Suprapubic skin (tissue), 4 donors: ENCODE results near the gene ACO2. TPM values are rescaled to one million over a fixed set of nuclear protein-coding genes. Genes with fewer than 3 reads are reported as not detected.

Experiments used
- DNase-seq, 2 donors: peaks; one replicate each; pipeline ENCODE4 v3.0.0-alpha.2; 2019; ENCODE audit warnings: low spot score in 2 of 2
- H3K27ac ChIP-seq: fragments of 200-600 bp; sonication (generic); one replicate; pipeline ENCODE4 v1.5.1; 2019
- H3K27me3 ChIP-seq: fragments of 200-600 bp; sonication (generic); one replicate; pipeline ENCODE4 v1.5.1; 2019
- H3K36me3 ChIP-seq: fragments of 200-600 bp; sonication (generic); one replicate; pipeline ENCODE4 v1.5.1; 2019
- H3K4me1 ChIP-seq: fragments of 200-600 bp; sonication (generic); one replicate; pipeline ENCODE4 v1.5.1; 2019
- H3K4me3 ChIP-seq: fragments of 200-600 bp; sonication (generic); one replicate; pipeline ENCODE4 v1.5.1; 2019; ENCODE audit warnings: mild to moderate bottlenecking
- H3K9me3 ChIP-seq: fragments of 200-600 bp; sonication (generic); one replicate; pipeline ENCODE4 v1.5.1; 2019
- EP300 ChIP-seq: sonication (generic); formaldehyde crosslinking; IDR thresholded peaks from one replicate; pipeline ENCODE4 v1.6.1; 2017; ENCODE audit warnings: antibody characterized with exemption
- POLR2A ChIP-seq, 2 donors: fragments of 450-650 bp; IDR thresholded peaks; one replicate each; pipeline ENCODE4 v1.6.1; 2017; ENCODE audit warnings: antibody characterized with exemption in 2 of 2, mild to moderate bottlenecking in 2 of 2, moderate library complexity in 2 of 2
- POLR2AphosphoS5 ChIP-seq, 3 donors: sonication (generic); formaldehyde crosslinking; IDR thresholded peaks; one replicate each; pipeline ENCODE4 v1.6.1; 2017; ENCODE audit warnings: antibody characterized with exemption in 3 of 3
- WGBS: methylation state at CpG from one replicate; pipeline ENCODE4 v1.1.5; 2018; 5-methylcytosine and 5-hydroxymethylcytosine counted together
- total RNA-seq, 4 donors: library from RNA; depleted of rRNA; stranded (reverse); fragments of >200 nt; gene quantifications; one replicate each; pipeline ENCODE4 v1.1.0, GENCODE V29; 2016
- TF ChIP-seq, protein P1 (sequence below), 2 donors: fragments of 200-600 bp in 1 of 2; fragments of 450-650 bp in 1 of 2; sonication (generic) in 1 of 2; IDR thresholded peaks; one replicate each; pipeline ENCODE4 v1.5.1; 2016 to 2019; ENCODE audit warnings: antibody characterized with exemption in 2 of 2, mild to moderate bottlenecking in 1 of 2, moderate library complexity in 1 of 2

Gene ACO2
- total RNA-seq, 4 donors from 2014 or later: 67.4 to 81.9 (median 75.9) TPM

GRCh38 chr22:41524251-41524661, 55.3 kb downstream of the ACO2 start:
- no peak overlapping the region for H3K4me3 ChIP-seq
- peak overlapping the region; percentile 59 for H3K27ac ChIP-seq
- no peaks in the 10 kb centered on the region for H3K9me3 ChIP-seq
- H3K36me3 ChIP-seq: peaks cover 61% of the 10 kb centered on the region
- TF ChIP-seq POLR2AphosphoS5 (IDR thresholded peaks at IDR 0.05): no peak
- no peak for TF ChIP-seq POLR2A (IDR thresholded peaks at IDR 0.05)
- TF ChIP-seq EP300: no peak
- TF ChIP-seq, protein P1, sequence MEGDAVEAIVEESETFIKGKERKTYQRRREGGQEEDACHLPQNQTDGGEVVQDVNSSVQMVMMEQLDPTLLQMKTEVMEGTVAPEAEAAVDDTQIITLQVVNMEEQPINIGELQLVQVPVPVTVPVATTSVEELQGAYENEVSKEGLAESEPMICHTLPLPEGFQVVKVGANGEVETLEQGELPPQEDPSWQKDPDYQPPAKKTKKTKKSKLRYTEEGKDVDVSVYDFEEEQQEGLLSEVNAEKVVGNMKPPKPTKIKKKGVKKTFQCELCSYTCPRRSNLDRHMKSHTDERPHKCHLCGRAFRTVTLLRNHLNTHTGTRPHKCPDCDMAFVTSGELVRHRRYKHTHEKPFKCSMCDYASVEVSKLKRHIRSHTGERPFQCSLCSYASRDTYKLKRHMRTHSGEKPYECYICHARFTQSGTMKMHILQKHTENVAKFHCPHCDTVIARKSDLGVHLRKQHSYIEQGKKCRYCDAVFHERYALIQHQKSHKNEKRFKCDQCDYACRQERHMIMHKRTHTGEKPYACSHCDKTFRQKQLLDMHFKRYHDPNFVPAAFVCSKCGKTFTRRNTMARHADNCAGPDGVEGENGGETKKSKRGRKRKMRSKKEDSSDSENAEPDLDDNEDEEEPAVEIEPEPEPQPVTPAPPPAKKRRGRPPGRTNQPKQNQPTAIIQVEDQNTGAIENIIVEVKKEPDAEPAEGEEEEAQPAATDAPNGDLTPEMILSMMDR (IDR thresholded peaks at IDR 0.05): no peak
- DNase-seq: peak in 1 of 2 donors; percentile 77
- no peaks in the 10 kb centered on the region for H3K27me3 ChIP-seq
- peaks cover 20% of the 10 kb centered on the region for H3K4me1 ChIP-seq
- WGBS: 79% methylated on average over 13 of the region's 13 CpGs

GRCh38 chr22:41524809-41525449, 56.0 kb downstream of the ACO2 start:
- H3K4me3 ChIP-seq: no peak overlapping the region
- H3K4me1 ChIP-seq: peaks cover 20% of the 10 kb centered on the region
- no peak for TF ChIP-seq POLR2A (IDR thresholded peaks at IDR 0.05)
- no peak for TF ChIP-seq EP300
- TF ChIP-seq, protein P1 (IDR thresholded peaks at IDR 0.05): no peak
- TF ChIP-seq POLR2AphosphoS5 (IDR thresholded peaks at IDR 0.05): no peak
- no peaks in the 10 kb centered on the region for H3K27me3 ChIP-seq
- DNase-seq: peak in 1 of 2 donors; percentile 77
- no peaks in the 10 kb centered on the region for H3K9me3 ChIP-seq
- H3K27ac ChIP-seq: no peak overlapping the region
- 75% methylated on average over 9 of the region's 17 CpGs for WGBS
- H3K36me3 ChIP-seq: peaks cover 63% of the 10 kb centered on the region

DNA sequence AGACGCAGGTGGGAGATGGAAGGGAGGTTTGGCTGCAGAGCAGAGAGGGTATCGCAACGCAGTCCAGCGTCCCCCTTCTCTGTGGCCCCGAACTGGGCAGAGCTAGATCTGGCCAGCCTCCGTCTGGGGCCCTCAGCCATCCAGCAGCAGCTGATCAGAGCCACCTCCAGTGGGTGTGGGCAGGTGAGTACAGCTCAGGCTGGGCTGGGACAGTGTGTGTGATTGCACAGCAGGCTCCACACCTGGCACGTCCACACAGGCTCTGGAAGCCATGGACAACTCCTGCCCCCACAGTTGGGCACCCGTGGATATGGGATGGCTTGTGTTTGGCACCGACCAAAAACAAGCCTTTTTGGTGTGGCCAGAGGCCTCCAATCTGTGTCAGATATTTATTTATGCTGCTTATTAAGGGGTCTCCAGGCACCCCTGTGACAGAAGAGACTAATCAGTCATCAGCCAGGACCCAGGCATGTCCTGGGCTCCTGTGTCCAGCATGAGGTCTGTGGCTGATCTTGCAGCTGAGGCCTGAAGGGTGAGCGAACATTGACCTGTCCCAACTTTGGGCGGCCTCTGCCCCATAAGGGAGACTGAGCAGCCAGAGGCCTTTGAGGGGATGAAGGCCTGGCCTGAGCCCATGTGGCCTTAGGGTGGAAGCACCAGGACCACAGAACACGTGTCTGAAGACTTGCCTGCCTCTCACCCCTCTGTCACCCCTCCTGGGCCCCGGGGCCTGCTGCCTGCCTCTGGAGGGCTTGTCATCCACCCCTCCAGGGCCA, 56.7 kb downstream of the ACO2 start:
- WGBS: 69% methylated on average over 7 of the region's 13 CpGs
- peaks cover 69% of the 10 kb centered on the region for H3K36me3 ChIP-seq
- no peak overlapping the region for H3K27ac ChIP-seq
- peak in 1 of 2 donors; percentile 68 for DNase-seq
- no peak overlapping the region for H3K4me3 ChIP-seq
- peaks cover 20% of the 10 kb centered on the region for H3K4me1 ChIP-seq
- no peaks in the 10 kb centered on the region for H3K9me3 ChIP-seq
- no peak for TF ChIP-seq EP300
- TF ChIP-seq POLR2AphosphoS5 (IDR thresholded peaks at IDR 0.05): no peak
- TF ChIP-seq POLR2A (IDR thresholded peaks at IDR 0.05): no peak
- TF ChIP-seq, protein P1 (IDR thresholded peaks at IDR 0.05): no peak
- no peaks in the 10 kb centered on the region for H3K27me3 ChIP-seq

DNA sequence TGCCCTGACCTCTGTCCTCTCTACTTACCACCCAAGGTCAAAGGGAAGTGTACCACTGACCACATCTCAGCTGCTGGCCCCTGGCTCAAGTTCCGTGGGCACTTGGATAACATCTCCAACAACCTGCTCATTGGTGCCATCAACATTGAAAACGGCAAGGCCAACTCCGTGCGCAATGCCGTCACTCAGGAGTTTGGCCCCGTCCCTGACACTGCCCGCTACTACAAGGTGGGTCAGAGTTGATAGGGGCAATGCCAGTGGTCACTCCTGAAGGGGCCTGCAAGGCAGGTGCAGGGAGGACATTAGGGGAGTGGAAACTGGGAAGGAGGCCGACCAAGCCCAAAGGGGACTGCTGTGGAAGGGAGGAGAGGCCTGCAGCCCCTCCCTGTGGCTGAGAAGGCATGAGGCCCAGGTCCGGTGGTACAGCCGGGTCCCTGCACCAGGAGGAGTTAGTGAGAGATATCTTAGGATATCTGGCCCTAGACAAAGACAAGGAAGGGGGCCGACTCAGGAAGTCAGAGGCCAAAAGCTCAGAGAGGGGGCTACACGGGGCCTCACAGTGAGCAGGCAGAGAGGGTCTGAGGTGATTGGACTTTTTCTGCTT, 57.4 kb downstream of the ACO2 start:
- H3K27ac ChIP-seq: no peak overlapping the region
- H3K36me3 ChIP-seq: peaks cover 75% of the 10 kb centered on the region
- H3K27me3 ChIP-seq: no peaks in the 10 kb centered on the region
- no peak for DNase-seq
- 69% methylated on average over 11 of the region's 12 CpGs for WGBS
- no peak overlapping the region for H3K4me3 ChIP-seq
- TF ChIP-seq POLR2A (IDR thresholded peaks at IDR 0.05) (no peak), EP300 (no peak), POLR2AphosphoS5 (IDR thresholded peaks at IDR 0.05) (no peak)
- TF ChIP-seq, protein P1 (IDR thresholded peaks at IDR 0.05): no peak
- H3K4me1 ChIP-seq: peaks cover 20% of the 10 kb centered on the region
- H3K9me3 ChIP-seq: no peaks in the 10 kb centered on the region
